ENCODE data around the gene ABCC11. TPM values are rescaled to one million over a fixed set of nuclear protein-coding genes. Genes with fewer than 3 reads are reported as not detected.
A peak's percentile ranks its signal among the peaks of the same experiment; 100 is the strongest.

The ABCC11 gene
- total RNA-seq, 1 experiment from 2014 or later = 0.44 TPM

GRCh38 chr16:48291754-48292153 lies 44.4 kb upstream of the ABCC11 start:
- Mint-ChIP-seq H3K36me3 (ENCODE audit: insufficient read depth, unreplicated experiment) (peaks cover 43% of the 10 kb centered on the region), H3K9me3 (ENCODE audit: unreplicated experiment) (no peaks in the 10 kb centered on the region), H3K4me3 (ENCODE audit: unreplicated experiment) (peak overlapping the region; percentile 4), H3K27ac (ENCODE audit: low read depth, unreplicated experiment) (peak overlapping the region; percentile 58), H3K4me1 (ENCODE audit: insufficient read depth, unreplicated experiment) (peaks cover 16% of the 10 kb centered on the region), H3K27me3 (ENCODE audit: insufficient read depth, unreplicated experiment) (no peaks in the 10 kb centered on the region)
- intact Hi-C loops (cut with micrococcal nuclease) = no loop called here
- TF ChIP-seq CTCF (IDR thresholded peaks at IDR 0.05; ENCODE audit: unreplicated experiment) = no peak
- no TSS peak for BruUV-seq (replicated peaks)
- CTCF ChIA-PET = interaction anchor here (0.7 to 2.3 kb wide), 8 partner anchors 10 to 338 kb away, joined by 3 to 8 read pairs (median 4); no protein-coding TSS in a partner anchor
- POLR2A ChIA-PET = interaction anchor here (0.6 to 1.8 kb wide), 8 partner anchors 8 to 145 kb away, joined by 3 to 6 read pairs (median 4); partner anchors contain the start of gene LONP2
- peak; percentile 16 for DNase-seq (ENCODE audit: unreplicated experiment)

GRCh38 chr16:48291303-48291702 lies 44.0 kb upstream of the ABCC11 start:
- H3K4me1 Mint-ChIP-seq (ENCODE audit: insufficient read depth, unreplicated experiment) = peaks cover 16% of the 10 kb centered on the region
- peak overlapping the region; percentile 58 for H3K27ac Mint-ChIP-seq (ENCODE audit: low read depth, unreplicated experiment)

GRCh38 chr16:48287239-48287638 lies 39.9 kb upstream of the ABCC11 start:
- H3K36me3 Mint-ChIP-seq (ENCODE audit: insufficient read depth, unreplicated experiment) = peaks cover 41% of the 10 kb centered on the region
- no peak overlapping the region for H3K4me3 Mint-ChIP-seq (ENCODE audit: unreplicated experiment)
- no TSS peak for BruUV-seq (replicated peaks)
- ChIA-PET POLR2A (interaction anchor here (0.6 kb wide), 1 partner anchor 14 kb away, joined by 5 read pairs; no protein-coding TSS in a partner anchor), CTCF (interaction anchor here (0.6 to 1.5 kb wide), 5 partner anchors 9 to 239 kb away, joined by 3 to 5 read pairs (median 5); no protein-coding TSS in a partner anchor)
- no peak for TF ChIP-seq CTCF (IDR thresholded peaks at IDR 0.05; ENCODE audit: unreplicated experiment)
- peak; percentile 15 for DNase-seq (ENCODE audit: unreplicated experiment)
- no peak overlapping the region for H3K27ac Mint-ChIP-seq (ENCODE audit: low read depth, unreplicated experiment)
- intact Hi-C loops (cut with micrococcal nuclease) = no loop called here
- no peaks in the 10 kb centered on the region for H3K9me3 Mint-ChIP-seq (ENCODE audit: unreplicated experiment)
- H3K27me3 Mint-ChIP-seq (ENCODE audit: insufficient read depth, unreplicated experiment) = no peaks in the 10 kb centered on the region
- H3K4me1 Mint-ChIP-seq (ENCODE audit: insufficient read depth, unreplicated experiment) = peaks cover 32% of the 10 kb centered on the region

More at GRCh38 chr16:48291303-48291702, 44.0 kb upstream of the ABCC11 start:
- POLR2A ChIA-PET = interaction anchor here (0.6 to 1.8 kb wide), 7 partner anchors 8 to 145 kb away, joined by 3 to 6 read pairs (median 4); no protein-coding TSS in a partner anchor
- no peaks in the 10 kb centered on the region for H3K27me3 Mint-ChIP-seq (ENCODE audit: insufficient read depth, unreplicated experiment)
- DNase-seq (ENCODE audit: unreplicated experiment) = peak; percentile 47
- no TSS peak for BruUV-seq (replicated peaks)
- CTCF ChIA-PET = interaction anchor here (0.7 to 2.3 kb wide), 7 partner anchors 11 to 339 kb away, joined by 3 to 8 read pairs (median 5); no protein-coding TSS in a partner anchor
- peaks cover 40% of the 10 kb centered on the region for H3K36me3 Mint-ChIP-seq (ENCODE audit: insufficient read depth, unreplicated experiment)
- peak overlapping the region; percentile 4 for H3K4me3 Mint-ChIP-seq (ENCODE audit: unreplicated experiment)
- intact Hi-C loops (cut with micrococcal nuclease) = no loop called here
- H3K9me3 Mint-ChIP-seq (ENCODE audit: unreplicated experiment) = no peaks in the 10 kb centered on the region
- no peak for TF ChIP-seq CTCF (IDR thresholded peaks at IDR 0.05; ENCODE audit: unreplicated experiment)

- Mint-ChIP-seq H3K4me3 (ENCODE audit: unreplicated experiment) (no peak overlapping the region), H3K27me3 (ENCODE audit: insufficient read depth, unreplicated experiment) (no peaks in the 10 kb centered on the region), H3K36me3 (ENCODE audit: insufficient read depth, unreplicated experiment) (peaks cover 40% of the 10 kb centered on the region), H3K27ac (ENCODE audit: low read depth, unreplicated experiment) (no peak overlapping the region), H3K9me3 (ENCODE audit: unreplicated experiment) (no peaks in the 10 kb centered on the region), H3K4me1 (ENCODE audit: insufficient read depth, unreplicated experiment) (peaks cover 16% of the 10 kb centered on the region)
- no peak for DNase-seq (ENCODE audit: unreplicated experiment)
- TF ChIP-seq CTCF (IDR thresholded peaks at IDR 0.05; ENCODE audit: unreplicated experiment) = no peak
- CTCF ChIA-PET = interaction anchor here (1.2 kb wide), 1 partner anchor 9 kb away, joined by 7 read pairs; no protein-coding TSS in a partner anchor
- no TSS peak for BruUV-seq (replicated peaks)
- intact Hi-C loops (cut with micrococcal nuclease) = no loop called here
- POLR2A ChIA-PET = no interaction called here
Observed at GRCh38 chr16:48284772-48285409, 37.6 kb upstream of the ABCC11 start.

Data from MCF 10A (cell line).